GM18498 (cell line): ENCODE measurements around the gene SEMA3A.
"Not testable (repeated sequence)": the region's sequence is repeated elsewhere in the genome, so short reads cannot be mapped to it uniquely, and the experiment has no call there.

ENCODE experiments used
- ATAC-seq: cut with Tn5 transposase; IDR thresholded peaks from one replicate; pipeline ENCODE4 v1.9.1; 2021; ENCODE audit warnings: mild to moderate bottlenecking, moderate library complexity; ENCODE audit not compliant: unreplicated experiment

The SEMA3A gene

DNA sequence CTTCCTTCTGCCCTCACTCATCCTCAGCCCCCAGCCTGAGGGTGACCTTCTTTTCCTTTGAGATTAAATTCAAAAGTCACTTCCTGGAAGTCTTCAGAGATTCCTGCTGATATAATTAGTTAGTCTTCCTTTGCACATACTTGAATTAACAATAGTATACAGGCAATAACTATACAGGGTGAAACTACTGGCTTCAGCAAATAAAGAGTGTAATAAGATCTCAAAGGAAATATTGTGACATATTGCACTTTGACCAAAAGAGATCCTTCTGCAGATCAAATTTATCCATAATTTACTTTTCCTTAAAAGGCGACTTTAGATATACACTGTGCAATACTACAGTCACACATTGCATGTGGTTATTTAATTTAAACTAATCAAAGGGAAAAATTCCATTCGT lies 123.8 kb downstream of the SEMA3A start:
- no peak for ATAC-seq

DNA sequence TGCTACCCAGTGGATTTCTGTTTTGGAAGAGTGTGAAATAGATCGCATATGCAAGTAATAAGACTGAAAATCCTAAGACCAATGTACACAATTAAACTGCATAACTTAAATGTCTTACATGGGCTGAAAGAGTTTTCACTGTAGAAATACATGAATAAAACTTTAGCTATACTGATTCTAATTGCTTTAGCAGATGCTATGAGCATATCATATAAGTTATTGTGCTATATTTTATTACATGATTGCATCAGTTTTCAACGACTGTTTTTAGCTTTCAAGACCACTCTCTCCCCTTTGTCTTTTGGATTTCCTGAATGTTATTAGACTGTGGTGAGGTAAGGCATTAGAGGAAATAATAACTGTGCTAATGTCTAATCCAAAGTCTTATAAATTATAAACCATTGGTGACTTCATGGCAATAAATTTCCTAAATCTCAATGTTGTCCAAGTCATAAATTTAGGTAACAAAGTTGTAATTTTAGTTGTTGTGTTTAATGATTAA lies 124.5 kb downstream of the SEMA3A start:
- no peak for ATAC-seq

DNA sequence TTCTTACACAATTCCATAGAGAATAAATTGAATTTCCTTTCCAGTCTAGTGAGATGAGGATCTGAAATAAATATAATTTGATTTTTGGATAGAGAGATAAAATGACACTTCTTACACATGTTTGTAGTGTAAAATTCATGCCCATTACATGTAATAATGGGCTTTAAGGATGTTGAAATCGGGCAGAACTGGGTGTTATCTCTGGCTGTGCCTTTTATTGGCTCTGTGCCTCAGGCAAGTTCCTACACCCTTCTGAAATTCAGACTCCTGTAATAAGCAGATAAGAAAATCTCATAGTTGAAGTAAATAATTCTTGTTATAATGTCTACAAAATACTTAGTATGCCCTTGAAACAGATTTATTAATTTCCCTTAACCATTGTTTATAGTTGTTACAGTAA lies 125.6 kb downstream of the SEMA3A start:
- no peak for ATAC-seq

DNA sequence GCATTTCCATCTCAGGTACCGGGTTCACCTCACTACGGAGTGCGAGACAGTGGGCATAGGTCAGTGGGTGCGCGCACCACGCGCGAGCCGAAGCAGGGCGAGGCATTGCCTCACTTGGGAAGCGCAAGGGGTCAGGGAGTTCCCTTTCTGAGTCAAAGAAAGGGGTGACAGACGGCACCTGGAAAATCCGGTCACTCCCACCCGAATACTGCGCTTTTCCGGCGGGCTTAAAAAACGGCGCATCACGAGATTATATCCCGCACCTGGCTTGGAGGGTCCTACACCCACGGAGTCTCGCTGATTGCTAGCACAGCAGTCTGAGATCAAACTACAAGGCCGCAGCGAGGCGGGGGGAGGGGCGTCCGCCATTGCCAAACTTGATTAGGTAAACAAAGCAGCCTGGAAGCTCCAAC lies 132.1 kb downstream of the SEMA3A start:
- not testable (repeated sequence) for ATAC-seq

DNA sequence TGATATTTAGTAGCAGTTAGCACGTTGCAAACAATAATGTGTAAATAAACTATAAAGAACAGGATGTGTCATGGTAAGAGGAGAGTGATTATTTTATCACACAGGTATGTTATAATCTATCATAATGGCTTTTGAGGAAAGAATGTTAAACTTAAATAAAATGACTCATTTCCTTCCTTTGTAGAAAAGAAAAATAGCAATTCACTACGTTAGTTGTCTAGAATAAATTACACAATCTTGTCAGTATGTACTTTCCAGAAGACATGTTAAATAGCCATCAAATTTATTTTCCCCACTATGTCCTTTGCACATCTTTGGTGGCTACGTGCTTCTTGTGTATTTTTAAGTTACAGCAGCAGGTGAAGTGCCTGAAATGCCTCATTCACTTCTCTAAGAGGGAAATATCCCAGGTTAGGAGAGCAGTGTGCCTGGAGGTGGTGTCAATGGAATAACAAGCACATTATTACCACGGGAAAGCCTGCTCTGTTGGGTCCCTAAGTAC lies 133.8 kb downstream of the SEMA3A start:
- no peak for ATAC-seq

DNA sequence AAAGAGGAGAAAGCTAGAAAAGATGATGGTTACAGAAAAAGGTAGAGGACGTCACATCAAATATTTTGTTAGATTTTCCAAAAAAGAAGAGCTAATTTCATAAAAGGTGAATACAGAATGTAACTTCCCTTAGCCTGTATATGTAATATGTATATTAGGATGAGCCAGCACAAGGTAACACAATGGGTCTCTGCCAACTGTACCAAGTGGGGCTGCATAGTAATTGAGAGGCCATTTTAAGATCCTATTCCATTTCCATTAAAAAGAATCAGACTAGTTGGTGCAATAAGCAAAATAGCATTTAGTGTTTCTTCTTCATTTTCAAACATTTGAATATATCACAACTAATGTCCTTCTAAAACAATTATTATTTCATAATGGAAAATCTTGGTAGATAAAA lies 134.6 kb downstream of the SEMA3A start:
- ATAC-seq, result no peak

DNA sequence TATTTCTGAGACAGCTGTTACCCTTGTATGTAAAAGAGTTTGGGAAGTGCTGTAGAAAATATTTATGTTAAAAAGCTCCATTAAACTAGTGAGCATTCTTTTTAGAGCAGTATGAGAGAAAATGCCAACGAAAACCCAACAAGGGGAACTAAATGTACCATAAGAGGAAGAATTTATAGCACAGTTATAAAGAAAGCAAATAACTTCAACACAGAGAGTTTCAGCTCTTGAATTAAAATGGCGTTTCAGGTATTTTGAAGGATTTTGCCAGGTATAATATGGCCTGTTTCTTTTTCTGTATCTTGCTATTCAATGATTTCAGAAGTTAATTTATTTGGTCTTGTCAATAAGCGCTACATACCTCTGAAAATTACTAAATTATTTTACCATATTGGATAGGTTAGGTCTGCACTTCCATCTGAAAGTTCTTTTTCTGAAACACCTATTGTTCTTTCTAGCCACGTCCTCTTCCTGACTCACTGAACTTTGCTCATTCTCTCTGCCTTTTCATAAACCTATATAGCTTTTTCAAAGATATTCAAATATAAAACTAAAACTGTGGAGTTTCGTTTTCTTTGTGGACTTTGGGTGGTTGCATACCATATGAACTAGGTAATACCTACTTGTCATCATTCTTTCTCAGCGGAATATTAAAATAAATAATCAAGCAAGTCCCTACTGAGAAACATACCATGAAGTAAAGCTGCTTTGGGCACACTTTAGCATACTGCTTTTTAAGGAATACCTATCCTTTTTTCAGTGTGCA lies 136.1 kb downstream of the SEMA3A start:
- no peak for ATAC-seq

DNA sequence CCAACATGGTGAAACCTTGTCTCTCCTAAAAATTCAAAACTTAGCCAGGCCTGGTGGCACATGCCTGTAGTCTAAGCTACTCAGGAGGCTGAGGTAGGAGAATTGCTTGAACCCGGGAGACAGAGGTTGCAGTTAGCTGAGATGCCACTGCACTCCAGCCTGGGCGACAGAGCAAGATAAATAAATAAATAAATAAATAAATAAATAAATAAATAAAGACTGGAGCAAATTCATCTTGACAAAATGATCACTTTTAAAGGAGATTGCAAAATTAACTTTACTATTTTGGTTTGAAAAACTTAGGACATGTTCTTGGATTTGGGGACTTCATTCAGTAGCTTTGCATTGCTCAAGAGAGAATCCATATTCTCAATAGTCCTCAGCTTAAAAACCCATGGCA lies 137.0 kb downstream of the SEMA3A start:
- no peak for ATAC-seq

- ATAC-seq, result no peak
These were observed 138.5 kb downstream of the SEMA3A start for GRCh38 chr7:84055904-84056605.

DNA sequence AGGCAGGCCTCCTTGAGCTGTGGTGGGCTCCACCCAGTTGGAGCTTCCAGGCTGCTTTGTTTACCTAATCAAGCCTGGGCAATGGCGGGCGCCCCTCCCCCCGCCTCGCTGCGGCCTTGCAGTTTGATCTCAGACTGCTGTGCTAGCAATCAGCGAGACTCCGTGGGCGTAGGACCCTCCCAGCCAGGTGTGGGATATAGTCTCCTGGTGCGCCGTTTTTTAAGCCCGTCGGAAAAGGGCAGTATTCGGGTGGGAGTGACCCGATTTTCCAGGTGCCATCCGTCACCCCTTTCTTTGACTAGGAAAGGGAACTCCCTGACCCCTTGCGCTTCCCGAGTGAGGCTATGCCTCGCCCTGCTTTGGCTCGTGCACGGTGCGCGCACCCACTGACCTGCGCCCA lies 139.4 kb downstream of the SEMA3A start:
- not testable (repeated sequence) for ATAC-seq

DNA sequence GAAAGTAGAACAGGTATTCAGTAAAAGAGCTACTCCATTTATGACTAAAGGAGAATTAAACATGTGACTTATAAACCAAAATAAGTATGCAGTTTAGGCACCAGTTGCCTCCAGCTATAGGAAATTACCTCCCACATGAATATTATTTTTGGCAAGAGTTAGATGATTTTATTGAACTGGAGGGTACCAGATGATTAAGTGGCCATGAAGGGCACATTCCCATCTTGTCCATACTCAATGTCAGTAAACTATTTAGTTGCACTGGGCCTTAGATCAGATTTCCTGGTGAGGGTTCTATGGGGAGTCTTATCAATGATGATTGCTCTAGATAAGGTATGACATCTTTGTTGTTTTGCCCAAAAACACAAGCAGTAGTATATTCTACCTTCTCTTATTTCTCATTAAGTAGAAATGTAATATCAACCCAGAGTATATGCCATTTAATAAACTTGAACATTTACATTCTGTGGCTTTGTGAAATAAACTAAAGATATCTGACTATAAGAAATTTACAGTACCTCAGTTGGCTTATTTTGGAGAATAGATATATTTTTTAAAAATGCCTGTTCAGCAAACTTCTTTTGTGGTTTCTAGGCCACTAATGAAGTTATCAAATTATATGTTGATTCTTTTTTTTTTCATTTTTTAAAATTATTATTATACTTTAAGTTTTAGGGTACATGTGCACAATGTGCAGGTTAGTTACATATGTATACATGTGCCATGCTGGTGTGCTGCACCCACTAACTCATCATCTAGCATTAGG lies 145.3 kb downstream of the SEMA3A start:
- no peak for ATAC-seq

- no peak for ATAC-seq
These were observed 147.5 kb downstream of the SEMA3A start for GRCh38 chr7:84047085-84047484.

DNA sequence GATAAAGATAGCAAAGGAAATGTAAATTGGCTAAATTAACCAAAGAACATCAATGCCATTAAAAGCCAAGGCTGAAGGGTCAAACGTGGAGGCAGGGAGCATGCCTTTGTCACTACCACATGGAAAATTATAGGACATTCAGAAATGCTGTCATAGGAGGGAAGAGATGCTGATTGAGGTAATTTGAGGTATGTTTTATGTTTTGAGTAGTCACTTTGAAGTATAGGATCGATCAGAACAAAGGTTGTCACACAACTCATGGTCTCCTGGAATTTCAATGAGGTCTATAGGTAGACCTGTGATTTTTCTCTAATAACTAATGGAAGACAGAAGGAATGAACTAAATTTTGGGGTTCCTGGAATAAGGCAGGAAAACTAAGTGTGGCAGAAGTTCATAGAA lies 149.8 kb downstream of the SEMA3A start:
- ATAC-seq, result no peak

DNA sequence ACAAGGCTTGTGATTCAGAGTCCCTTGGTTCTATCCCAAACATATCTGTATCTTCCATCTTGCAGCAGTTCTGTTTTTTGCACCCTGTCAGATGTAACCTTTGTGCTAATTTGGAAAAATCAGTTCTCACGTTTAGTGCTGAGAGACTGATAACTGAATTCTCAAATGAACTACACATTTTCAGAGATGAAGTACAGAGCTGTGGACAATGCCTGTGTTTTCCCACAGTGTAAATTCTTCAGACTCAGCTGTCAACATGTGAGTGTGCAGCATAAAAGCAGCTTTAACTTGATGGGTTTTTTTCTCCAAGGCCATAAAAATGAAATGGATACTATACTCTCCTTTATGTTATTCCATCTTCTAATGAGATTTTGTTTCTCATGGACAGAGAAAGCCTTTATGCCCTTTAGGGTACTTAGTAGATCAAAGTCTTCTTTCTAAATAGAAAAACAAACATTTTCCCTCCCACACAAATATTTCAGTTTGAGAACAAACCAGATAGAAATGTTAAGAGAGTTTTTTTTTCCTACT lies 150.9 kb downstream of the SEMA3A start:
- no peak for ATAC-seq

GRCh38 chr7:84042110-84042539 lies 152.5 kb downstream of the SEMA3A start:
- no peak for ATAC-seq

GRCh38 chr7:84041649-84042048 lies 152.9 kb downstream of the SEMA3A start:
- no peak for ATAC-seq

DNA sequence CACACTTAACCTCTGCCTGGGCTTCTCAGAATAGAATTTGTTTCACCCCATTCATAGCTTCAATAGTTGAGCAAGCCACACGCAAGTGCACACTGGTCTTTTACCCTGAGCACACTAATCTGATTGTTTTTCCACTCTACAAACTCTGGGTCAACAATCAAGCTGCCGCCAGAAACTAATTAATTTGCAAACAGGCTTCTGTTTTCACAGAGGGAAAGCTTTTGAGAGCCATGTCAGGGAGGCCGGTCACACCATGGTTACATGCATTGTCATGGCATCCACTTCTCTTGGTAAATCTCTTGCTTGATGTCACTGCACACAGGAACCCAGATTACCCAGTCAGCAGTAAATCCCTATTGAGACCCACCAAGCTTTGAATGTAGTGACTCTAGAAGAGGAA lies 154.2 kb downstream of the SEMA3A start:
- ATAC-seq, result no peak

DNA sequence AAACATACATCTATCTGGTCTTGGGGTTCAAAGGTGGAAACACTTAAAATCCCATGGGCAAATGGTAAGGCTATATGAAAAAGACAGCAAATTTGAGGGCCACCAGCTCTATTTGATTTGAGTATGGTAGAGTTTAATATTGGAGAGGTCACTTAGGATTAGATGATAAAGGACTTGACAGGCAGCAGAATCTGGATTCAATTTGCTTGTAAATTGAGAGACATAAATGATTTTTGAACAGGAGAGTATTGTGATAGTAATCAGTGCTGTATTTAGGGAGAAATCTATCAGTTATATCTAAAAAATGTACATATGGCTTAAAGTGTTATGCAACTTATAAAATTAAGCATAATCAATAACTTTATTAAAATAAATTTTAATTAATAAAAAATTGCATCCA lies 155.2 kb downstream of the SEMA3A start:
- ATAC-seq, result no peak

DNA sequence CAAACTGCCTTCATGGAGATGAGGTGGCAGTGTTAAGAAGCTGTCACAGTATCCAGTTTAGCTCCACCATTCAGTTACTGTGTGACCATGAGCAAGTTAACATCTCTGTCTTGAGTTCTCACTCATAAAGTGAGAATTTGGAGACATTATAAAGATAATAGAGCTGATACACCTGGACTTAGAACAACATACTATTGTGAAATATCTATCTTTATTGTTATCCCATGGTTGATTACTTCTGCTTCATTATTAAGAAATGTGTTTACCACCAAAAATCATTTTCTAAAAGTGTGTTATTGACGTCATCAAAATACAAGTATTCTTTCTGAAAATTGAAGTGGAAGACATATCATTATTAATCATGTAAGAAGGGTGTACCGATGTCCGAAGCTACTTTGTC lies 166.9 kb downstream of the SEMA3A start:
- ATAC-seq, result no peak

- no peak for ATAC-seq
These were observed 169.2 kb downstream of the SEMA3A start for GRCh38 chr7:84025332-84025927.
